HG03439 (cell line): ENCODE results near the gene SLC7A5.
"Not testable (repeated sequence)": the region's sequence is repeated elsewhere in the genome, so short reads cannot be mapped to it uniquely, and the experiment has no call there.

Experiments used
- ATAC-seq: cut with Tn5 transposase; IDR thresholded peaks from one replicate; pipeline ENCODE4 v1.9.1; 2021; ENCODE audit warnings: mild to moderate bottlenecking, moderate library complexity; ENCODE audit not compliant: unreplicated experiment

Gene SLC7A5

GRCh38 chr16:87802670-87803069 lies 66.6 kb downstream of the SLC7A5 start:
- ATAC-seq: no peak

- ATAC-seq: no peak
Measured at GRCh38 chr16:87801679-87802259, 67.5 kb downstream of the SLC7A5 start.

- no peak for ATAC-seq
Measured at GRCh38 chr16:87800497-87800896, 68.8 kb downstream of the SLC7A5 start.

- no peak for ATAC-seq
Measured at GRCh38 chr16:87795336-87795735, 74.0 kb downstream of the SLC7A5 start.

GRCh38 chr16:87794485-87795078 lies 74.7 kb downstream of the SLC7A5 start:
- no peak for ATAC-seq

GRCh38 chr16:87792205-87792565 lies 77.1 kb downstream of the SLC7A5 start:
- ATAC-seq: no peak

GRCh38 chr16:87791295-87792204 lies 77.8 kb downstream of the SLC7A5 start:
- ATAC-seq: no peak

- no peak for ATAC-seq
Measured at GRCh38 chr16:87790292-87791100, 78.8 kb downstream of the SLC7A5 start.

GRCh38 chr16:87789437-87790291 lies 79.6 kb downstream of the SLC7A5 start:
- ATAC-seq: no peak

- not testable (repeated sequence) for ATAC-seq
Measured at GRCh38 chr16:87788730-87789436, 80.4 kb downstream of the SLC7A5 start.

GRCh38 chr16:87787451-87788091 lies 81.7 kb downstream of the SLC7A5 start:
- not testable (repeated sequence) for ATAC-seq

GRCh38 chr16:87784812-87785211 lies 84.5 kb downstream of the SLC7A5 start:
- no peak for ATAC-seq

- no peak for ATAC-seq
Measured at GRCh38 chr16:87782033-87782432, 87.3 kb downstream of the SLC7A5 start.

- no peak for ATAC-seq
Measured at GRCh38 chr16:87780385-87780989, 88.8 kb downstream of the SLC7A5 start.
